Mucosa of rectum (tissue), 2 donors: Measurements from ENCODE around the gene GNPDA1.
A peak's percentile ranks its signal among the peaks of the same experiment; 100 is the strongest.
"Not testable (repeated sequence)": the region's sequence is repeated elsewhere in the genome, so short reads cannot be mapped to it uniquely, and the experiment has no call there.

ENCODE experiments used
- H3K27ac ChIP-seq, 2 donors: one replicate each; pipeline ENCODE4 v1.7.0; 2013; ENCODE audit warnings: inconsistent platforms in 2 of 2, low read depth in 2 of 2, low read length in 2 of 2
- H3K27me3 ChIP-seq, 2 donors: one replicate each; pipeline ENCODE4 v1.7.0; 2013; ENCODE audit warnings: low read length in 2 of 2; ENCODE audit not compliant: control insufficient read depth in 2 of 2, insufficient read depth in 2 of 2
- H3K36me3 ChIP-seq, 2 donors: one replicate each; pipeline ENCODE4 v1.7.0; 2013; ENCODE audit warnings: low read length in 2 of 2; ENCODE audit not compliant: control insufficient read depth in 2 of 2, insufficient read depth in 2 of 2
- H3K4me1 ChIP-seq, 2 donors: one replicate each; pipeline ENCODE4 v1.7.0; 2013; ENCODE audit warnings: low read length in 2 of 2, mild to moderate bottlenecking in 1 of 2; ENCODE audit not compliant: control insufficient read depth in 2 of 2, insufficient read depth in 2 of 2
- H3K4me3 ChIP-seq, 2 donors: one replicate each; pipeline ENCODE4 v1.7.0; 2013; ENCODE audit warnings: low read length in 2 of 2
- H3K9ac ChIP-seq, 2 donors: one replicate each; pipeline ENCODE4 v1.7.0; 2013; ENCODE audit warnings: low read length in 2 of 2, low read depth in 1 of 2, mild to moderate bottlenecking in 1 of 2
- H3K9me3 ChIP-seq, 2 donors: one replicate each; pipeline ENCODE4 v1.7.0; 2013; ENCODE audit warnings: low read length in 2 of 2; ENCODE audit not compliant: control insufficient read depth in 2 of 2
- donor health status: healthy.
- donor health status: Normal muscosa, but diverticular disease.

GNPDA1 gene

DNA sequence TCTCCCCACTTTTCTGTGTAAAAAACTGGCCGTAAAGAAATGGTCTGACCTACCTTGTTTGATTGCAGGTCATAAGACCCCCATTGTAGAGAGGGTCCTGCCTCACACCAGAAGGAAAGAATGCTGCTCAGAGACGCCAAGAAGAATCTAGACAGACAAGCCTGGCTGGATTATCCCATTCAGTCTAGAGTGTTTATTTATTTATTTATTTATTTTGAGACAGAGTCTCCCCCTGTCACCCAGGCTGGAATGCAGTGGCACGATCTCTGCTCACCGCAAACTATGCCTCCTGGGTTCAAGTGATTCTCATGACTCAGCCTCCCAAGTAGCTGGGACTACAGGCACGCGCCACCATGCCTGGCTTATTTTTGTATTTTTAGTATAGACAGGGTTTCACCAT, 28.1 kb upstream of the GNPDA1 start:
- not testable (repeated sequence) for H3K36me3 ChIP-seq, H3K27me3 ChIP-seq, H3K27ac ChIP-seq, H3K9ac ChIP-seq, H3K4me1 ChIP-seq, H3K9me3 ChIP-seq, H3K4me3 ChIP-seq

DNA sequence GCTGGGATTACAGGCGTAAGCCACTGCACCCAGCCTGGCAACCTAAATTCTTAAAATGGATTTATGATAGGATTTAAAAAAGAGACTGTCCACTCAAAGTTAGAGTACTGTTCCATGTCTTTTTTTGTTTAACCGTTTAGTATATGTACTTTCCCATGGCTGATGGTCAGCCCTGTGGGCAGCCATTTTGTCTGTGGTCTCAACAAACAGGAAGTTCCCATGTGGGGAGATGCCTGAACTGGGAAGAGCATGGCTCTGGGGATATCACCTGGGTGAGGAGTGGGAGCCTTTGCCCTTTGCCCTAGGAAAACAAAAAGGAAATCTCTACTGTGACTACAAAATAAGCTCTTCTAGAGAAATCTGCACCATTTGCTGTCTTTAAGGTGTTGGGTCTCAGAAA, 27.5 kb upstream of the GNPDA1 start:
- Histone ChIP-seq H3K27me3 (no peaks in the 10 kb centered on the region), H3K4me1 (no peaks in the 10 kb centered on the region), H3K4me3 (no peak overlapping the region), H3K9me3 (no peaks in the 10 kb centered on the region), H3K36me3 (no peaks in the 10 kb centered on the region), H3K9ac (no peak overlapping the region), H3K27ac (no peak overlapping the region)

DNA sequence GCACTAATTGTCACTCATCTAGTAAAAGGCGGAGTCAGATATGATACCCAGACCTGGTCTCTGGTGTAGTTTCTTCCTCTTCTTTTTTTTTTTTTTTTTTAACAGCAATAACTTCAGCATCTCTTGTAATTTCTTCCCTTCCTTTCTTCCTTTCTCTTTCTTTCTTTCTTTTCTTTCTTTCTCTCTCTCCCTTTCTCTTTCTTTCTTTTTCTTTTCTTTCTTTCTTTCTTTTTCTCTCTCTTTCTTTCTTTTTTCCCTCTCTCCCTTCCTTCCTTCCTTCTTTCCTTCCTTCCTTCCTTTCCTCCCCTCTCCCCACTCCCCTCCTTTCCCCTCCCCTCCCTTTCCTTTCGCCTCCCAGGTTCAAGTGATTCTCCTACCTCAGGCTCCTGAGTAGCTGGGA, 25.9 kb upstream of the GNPDA1 start:
- Histone ChIP-seq H3K4me1 (no peaks in the 10 kb centered on the region), H3K36me3 (no peaks in the 10 kb centered on the region), H3K9me3 (no peaks in the 10 kb centered on the region), H3K27ac (no peak overlapping the region), H3K4me3 (no peak overlapping the region), H3K27me3 (no peaks in the 10 kb centered on the region), H3K9ac (no peak overlapping the region)

DNA sequence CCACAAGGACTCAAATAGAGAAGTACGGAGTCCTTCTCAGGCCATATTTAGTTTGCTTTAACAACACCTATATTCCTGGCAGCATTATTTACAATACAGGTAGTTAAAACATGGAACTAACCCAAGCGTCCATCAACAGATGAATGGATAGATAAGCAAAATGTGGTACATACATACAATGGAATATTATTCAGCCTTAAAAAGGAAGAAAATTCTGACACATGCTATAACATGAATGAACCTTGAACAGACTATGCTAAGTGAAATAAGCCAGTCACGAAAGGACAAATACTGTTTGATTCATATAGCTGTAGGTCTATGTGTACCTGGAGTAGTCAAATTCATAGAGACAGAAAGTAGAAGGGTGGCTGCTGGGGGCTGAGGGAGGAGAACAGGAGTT, 24.8 kb upstream of the GNPDA1 start:
- not testable (repeated sequence) for H3K36me3 ChIP-seq, H3K4me1 ChIP-seq, H3K27ac ChIP-seq, H3K9me3 ChIP-seq, H3K4me3 ChIP-seq, H3K9ac ChIP-seq, H3K27me3 ChIP-seq

DNA sequence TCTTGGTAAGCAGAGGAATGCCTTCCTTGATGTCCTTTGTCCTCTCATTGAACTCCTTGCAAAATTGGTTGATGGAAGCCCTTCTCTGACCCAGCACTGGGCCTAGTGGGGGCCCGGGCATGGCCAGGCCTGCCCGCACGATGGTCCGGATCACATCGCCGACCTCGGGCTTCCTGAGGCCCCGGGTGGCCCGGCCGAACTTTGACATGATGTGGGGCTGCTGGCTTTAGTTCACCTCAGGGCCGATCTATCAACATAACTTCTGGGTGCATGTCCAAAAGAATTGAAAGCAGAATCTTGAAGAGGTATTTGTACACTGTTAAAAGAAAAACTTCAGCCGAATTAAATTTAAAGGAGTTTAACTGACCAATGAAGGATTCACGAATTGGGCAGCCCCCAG, 24.1 kb upstream of the GNPDA1 start:
- no peaks in the 10 kb centered on the region for H3K4me1 ChIP-seq
- no peak overlapping the region for H3K27ac ChIP-seq
- H3K36me3 ChIP-seq = no peaks in the 10 kb centered on the region
- H3K27me3 ChIP-seq = no peaks in the 10 kb centered on the region
- H3K9me3 ChIP-seq = no peaks in the 10 kb centered on the region
- H3K9ac ChIP-seq = no peak overlapping the region
- no peak overlapping the region for H3K4me3 ChIP-seq

DNA sequence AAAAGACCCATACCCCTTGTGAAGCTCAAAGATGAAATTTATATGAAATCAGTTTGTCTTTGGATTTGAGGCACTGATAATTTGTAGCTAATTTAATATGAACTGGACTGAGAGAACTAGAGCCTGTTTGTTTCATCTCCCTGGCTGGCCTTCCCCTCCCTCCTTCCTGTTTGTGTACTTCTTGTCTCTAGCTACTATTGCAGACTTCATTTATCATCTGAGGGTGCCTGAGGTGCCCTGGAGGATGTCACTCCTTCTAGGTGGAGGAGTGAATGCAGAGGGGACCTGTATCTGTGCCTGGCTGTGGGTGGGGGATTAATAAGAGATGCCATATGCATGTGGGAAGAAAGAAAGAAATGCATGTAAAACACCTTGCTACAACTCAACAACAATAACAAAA, 22.2 kb upstream of the GNPDA1 start:
- Histone ChIP-seq H3K4me1 (no peaks in the 10 kb centered on the region), H3K9me3 (no peaks in the 10 kb centered on the region), H3K4me3 (no peak overlapping the region), H3K9ac (no peak overlapping the region), H3K27me3 (no peaks in the 10 kb centered on the region), H3K27ac (no peak overlapping the region), H3K36me3 (no peaks in the 10 kb centered on the region)

DNA sequence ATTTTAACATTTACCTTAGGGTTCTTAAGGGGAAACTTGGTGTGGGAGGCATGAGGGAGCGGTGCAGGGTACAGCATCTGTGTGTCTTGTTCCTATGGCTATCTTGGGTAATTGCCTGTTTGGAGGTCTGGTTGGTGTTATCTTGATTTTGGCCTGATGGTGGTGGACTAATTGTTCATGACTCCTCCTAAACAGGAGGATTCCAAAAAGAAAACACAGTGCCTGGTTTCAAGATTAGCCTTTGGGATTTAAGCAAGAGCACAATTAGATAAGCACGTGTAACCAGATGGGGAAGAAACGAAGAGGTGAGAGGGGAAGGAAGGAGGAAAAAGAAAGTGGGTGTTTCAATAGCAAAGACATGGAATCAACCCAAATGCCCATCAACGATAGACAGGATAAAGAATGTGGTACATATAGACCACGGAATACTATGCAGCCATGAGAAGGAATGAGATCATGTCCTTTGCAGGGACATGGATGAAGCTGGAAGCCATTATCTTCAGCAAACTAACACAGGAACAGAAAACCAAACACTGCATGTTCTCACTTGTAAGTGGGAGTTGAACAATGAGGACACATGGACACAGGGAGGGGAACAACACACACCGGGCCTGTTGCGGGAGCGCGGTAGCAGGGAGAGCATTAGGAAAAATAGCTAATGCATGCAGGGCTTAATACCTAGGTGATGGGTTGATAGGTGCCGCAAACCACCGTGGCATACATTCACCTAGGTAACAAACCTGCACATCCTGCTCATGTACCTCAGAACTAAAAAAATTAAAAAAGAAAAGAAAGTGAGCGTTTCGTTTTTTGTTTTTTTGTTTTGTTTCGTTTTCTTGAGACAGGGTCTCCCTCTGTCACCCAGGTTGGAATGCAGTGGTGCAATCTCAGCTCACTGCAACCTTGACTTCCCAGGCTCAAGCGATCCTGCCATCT, 21.1 kb upstream of the GNPDA1 start:
- not testable (repeated sequence) for H3K9ac ChIP-seq, H3K9me3 ChIP-seq, H3K36me3 ChIP-seq, H3K27me3 ChIP-seq, H3K27ac ChIP-seq, H3K4me1 ChIP-seq, H3K4me3 ChIP-seq

DNA sequence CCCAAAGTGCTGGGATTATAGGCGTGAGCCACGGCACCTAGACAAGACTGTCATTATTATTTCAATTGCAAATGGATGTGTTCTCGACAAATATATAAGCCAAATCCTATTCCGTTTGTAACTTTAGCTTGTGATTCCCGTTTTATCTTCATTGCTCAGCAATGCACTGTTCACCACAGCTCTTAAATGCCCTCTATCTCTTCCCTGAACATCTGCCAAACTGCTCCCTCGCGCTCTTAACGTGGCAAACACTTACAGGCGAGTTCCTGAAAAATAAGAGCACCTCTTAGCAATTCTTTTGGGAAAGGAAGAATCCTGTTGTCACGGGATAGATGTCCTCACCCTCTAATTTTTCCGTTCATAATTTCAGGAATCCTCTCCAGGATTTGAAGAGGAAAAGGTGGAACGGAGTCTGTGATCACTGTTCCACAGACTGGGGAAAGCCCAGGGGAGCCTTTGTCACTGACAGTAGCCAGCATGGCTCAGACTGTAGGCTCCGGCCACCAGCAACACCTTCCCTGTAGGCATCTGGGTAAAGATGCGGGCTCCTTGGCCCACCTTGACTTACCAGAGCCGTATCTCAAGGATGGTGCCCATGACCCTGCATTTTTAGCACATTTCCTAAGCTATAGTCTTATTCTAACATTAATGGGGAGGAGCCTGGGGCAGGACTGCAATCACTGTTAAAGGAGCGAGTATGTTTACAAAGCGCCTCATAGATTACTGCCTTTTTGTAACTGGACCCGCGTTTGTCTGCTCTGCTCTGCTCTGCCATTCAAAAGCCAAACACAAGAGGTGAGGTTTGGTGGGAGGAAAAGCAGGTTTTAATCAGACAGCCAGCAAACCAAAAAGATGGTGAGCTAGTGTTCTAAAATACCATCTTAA, 20.2 kb upstream of the GNPDA1 start:
- H3K4me1 ChIP-seq = no peaks in the 10 kb centered on the region
- H3K9me3 ChIP-seq = no peaks in the 10 kb centered on the region
- H3K27ac ChIP-seq = no peak overlapping the region
- H3K9ac ChIP-seq = no peak overlapping the region
- H3K4me3 ChIP-seq = no peak overlapping the region
- H3K36me3 ChIP-seq = no peaks in the 10 kb centered on the region
- H3K27me3 ChIP-seq = no peaks in the 10 kb centered on the region

DNA sequence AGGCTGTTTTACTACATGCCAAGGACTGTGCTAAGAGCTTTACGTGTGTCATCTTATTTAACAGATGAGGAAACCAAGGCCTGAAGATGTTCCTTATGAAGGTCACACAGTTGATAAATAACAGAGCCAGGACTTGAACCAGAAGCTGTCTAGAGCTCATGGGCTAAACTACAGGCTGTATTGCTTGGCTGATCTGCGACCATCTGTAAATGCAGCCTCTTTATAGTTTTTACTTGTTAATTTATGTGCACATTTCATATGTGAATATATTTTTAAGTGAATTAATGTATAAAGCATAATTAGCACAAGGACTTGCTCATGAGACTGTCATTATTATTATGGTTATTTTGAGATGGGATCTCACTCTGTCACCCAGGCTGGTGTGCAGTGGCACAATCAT, 19.3 kb upstream of the GNPDA1 start:
- Histone ChIP-seq H3K27me3 (no peaks in the 10 kb centered on the region), H3K4me1 (no peaks in the 10 kb centered on the region), H3K4me3 (no peak overlapping the region), H3K9ac (no peak overlapping the region), H3K9me3 (no peaks in the 10 kb centered on the region), H3K27ac (no peak overlapping the region), H3K36me3 (no peaks in the 10 kb centered on the region)

DNA sequence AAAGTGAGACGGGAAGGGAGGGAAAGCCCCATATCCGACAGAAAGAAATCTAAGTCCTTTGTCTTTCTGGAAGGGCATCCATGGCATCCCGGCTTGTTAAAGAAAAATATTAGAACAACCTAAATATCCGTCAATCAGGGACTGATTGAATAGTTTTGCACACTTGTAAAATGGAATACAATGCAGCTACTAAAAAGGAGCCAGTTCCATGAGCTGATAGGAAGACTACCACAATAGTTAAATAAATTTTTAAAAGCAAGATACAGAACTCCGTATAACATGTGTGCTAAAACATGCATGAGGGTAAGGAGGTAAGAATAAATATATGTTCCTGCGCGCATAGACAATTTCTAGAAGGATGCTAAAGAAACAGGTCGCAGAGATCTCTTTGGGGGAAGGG, 12.8 kb upstream of the GNPDA1 start:
- H3K4me3 ChIP-seq = peak overlapping the region in 1 of 2 donors; percentile 82

More for the DNA sequence above, 12.8 kb upstream of the GNPDA1 start:
- H3K27me3 ChIP-seq = no peaks in the 10 kb centered on the region
- peaks cover 0 to 3% of the 10 kb centered on the region in 2 donors for H3K4me1 ChIP-seq
- no peaks in the 10 kb centered on the region for H3K9me3 ChIP-seq
- no peak overlapping the region for H3K9ac ChIP-seq
- H3K27ac ChIP-seq = no peak overlapping the region
- no peaks in the 10 kb centered on the region for H3K36me3 ChIP-seq
